K562 (cell line): ENCODE data around the gene ARMC8. TPM values are rescaled to one million over a fixed set of nuclear protein-coding genes. Genes with fewer than 3 reads are reported as not detected.
A peak's percentile ranks its signal among the peaks of the same experiment; 100 is the strongest.

Experiments
- COPS2 ChIP-seq: fragments of 450-650 bp; conservative IDR thresholded peaks from 2 replicates; pipeline ENCODE4 v1.6.1; 2016; ENCODE audit warnings: mild to moderate bottlenecking, moderate library complexity
- FUS ChIP-seq: fragments of 200-400 bp; formaldehyde crosslinking; optimal IDR thresholded peaks from 2 replicates; pipeline ENCODE3; 2017; ENCODE audit warnings: low read depth, low read length
- GATAD2B ChIP-seq: fragments of 450-650 bp; IDR thresholded peaks from 2 replicates; pipeline ENCODE4 v1.6.1; 2017; ENCODE audit warnings: mild to moderate bottlenecking, borderline replicate concordance
- HCFC1 ChIP-seq: IDR thresholded peaks from 2 replicates; pipeline ENCODE4 v1.6.1; 2012; ENCODE audit warnings: low read depth, low read length, improper control_type of control experiment
- HDAC1 ChIP-seq, 2 experiments: fragments of 450-650 bp; IDR thresholded peaks; 2 replicates each; pipeline ENCODE4 v1.6.1; 2016 to 2017; ENCODE audit warnings: inconsistent platforms in 1 of 2, mild to moderate bottlenecking in 1 of 2, moderate library complexity in 1 of 2
- HDAC2 ChIP-seq: fragments of 450-650 bp; IDR thresholded peaks from 2 replicates; pipeline ENCODE4 v1.6.1; 2016; ENCODE audit warnings: mild to moderate bottlenecking
- MAZ ChIP-seq, 2 experiments: fragments of 450-650 bp in 1 of 2; sonication (generic) in 1 of 2; formaldehyde crosslinking; IDR thresholded peaks in 1 of 2; conservative IDR thresholded peaks in 1 of 2; 2 replicates each; pipeline versions ENCODE4 v1.4.0 to v1.5.0; 2020; ENCODE audit warnings: mild to moderate bottlenecking in 1 of 2, missing genetic modification reagents in 1 of 2
- POLR2B ChIP-seq: fragments of 450-650 bp; IDR thresholded peaks from 2 replicates; pipeline ENCODE4 v1.6.1; 2018; ENCODE audit warnings: low read depth; ENCODE audit not compliant: partially characterized antibody
- RAD21 ChIP-seq, 2 experiments: fragments of 250-450 bp in 1 of 2; fragments of 450-650 bp in 1 of 2; sonication (Bioruptor Pico) in 1 of 2; formaldehyde crosslinking in 1 of 2; IDR thresholded peaks in 1 of 2; conservative IDR thresholded peaks in 1 of 2; 2 replicates each; pipeline versions ENCODE4 v1.4.0 to v1.8.0; 2020 to 2022; ENCODE audit warnings: mild to moderate bottlenecking in 2 of 2, moderate library complexity in 1 of 2
- RCOR1 ChIP-seq, 2 experiments: IDR thresholded peaks; 2 replicates each; pipeline ENCODE4 v1.6.1; 2012; ENCODE audit warnings: low read depth in 2 of 2, low read length in 2 of 2, borderline replicate concordance in 1 of 2, improper control_type of control experiment in 1 of 2
- SIN3A ChIP-seq, 2 experiments: fragments of 150-350 bp in 1 of 2; IDR thresholded peaks; 2 replicates each; pipeline ENCODE4 v1.6.1; 2011 to 2016; ENCODE audit warnings: borderline replicate concordance in 2 of 2, low read depth in 2 of 2, low read length in 2 of 2, mild to moderate bottlenecking in 2 of 2, moderate library complexity in 2 of 2; ENCODE audit not compliant: control insufficient read depth in 1 of 2
- SMARCA4 ChIP-seq: fragments of 450-650 bp; IDR thresholded peaks from 2 replicates; pipeline ENCODE4 v1.6.1; 2016
- SPI1 ChIP-seq: IDR thresholded peaks from 2 replicates; pipeline ENCODE4 v1.6.1; 2011; ENCODE audit warnings: low read depth, low read length, control low read depth, borderline replicate concordance
- TAF15 ChIP-seq: fragments of 200-400 bp; formaldehyde crosslinking; IDR thresholded peaks from 2 replicates; pipeline ENCODE4 v1.6.1; 2017; ENCODE audit warnings: mild to moderate bottlenecking, low read depth, low read length, moderate library complexity
- ZNF23 ChIP-seq: fragments of 250-450 bp; sonication (Bioruptor Pico); IDR thresholded peaks from 2 replicates; pipeline ENCODE4 v1.4.0; 2020; ENCODE audit warnings: mild to moderate bottlenecking
- ZSCAN29 ChIP-seq: fragments of 450-650 bp; IDR thresholded peaks from 2 replicates; pipeline ENCODE4 v1.6.1; 2017
- polyA plus RNA-seq, 8 experiments: library from polyadenylated mRNA; depleted of rRNA in 4 of 8; stranded (reverse) in 5 of 8; unstranded in 3 of 8; fragments of >200 nt; fragmentation: Nextera tagmentation in 2 of 8; fragmentation: Illumina TruSeq in 1 of 8; extraction: Ambion mirVana in 2 of 8; extraction: Trizol in 1 of 8; gene quantifications; 2 replicates each; pipeline versions ENCODE4 v1.2.1 to v1.2.3, GENCODE V29; 2011 to 2014; ENCODE audit warnings: inconsistent platforms in 1 of 8, missing spikeins in 1 of 8
- total RNA-seq, 7 experiments: library from RNA; depleted of rRNA in 6 of 7; stranded (reverse); fragments of >200 nt in 6 of 7; fragmentation: Illumina TruSeq in 2 of 7; extraction: Trizol in 2 of 7; gene quantifications; 2 replicates each; pipeline versions ENCODE4 v1.2.1 to v1.2.3, GENCODE V29; 2011 to 2021; ENCODE audit warnings: low replicate concordance in 1 of 7
- TF ChIP-seq, protein P1 (sequence below): fragments of 250-450 bp; sonication (Bioruptor Pico); IDR thresholded peaks from 2 replicates; pipeline ENCODE4 v1.5.0; 2021; ENCODE audit warnings: mild to moderate bottlenecking, moderate library complexity
- TF ChIP-seq, protein P2 (sequence below): fragments of 450-650 bp; IDR thresholded peaks from 2 replicates; pipeline ENCODE4 v1.6.1; 2016
- TF ChIP-seq, protein P3 (sequence below): fragments of 450-650 bp; IDR thresholded peaks from 2 replicates; pipeline ENCODE4 v1.6.1; 2018; ENCODE audit warnings: mild to moderate bottlenecking, low read depth; ENCODE audit not compliant: partially characterized antibody
- TF ChIP-seq, protein P4 (sequence below): fragments of 450-650 bp; IDR thresholded peaks from 2 replicates; pipeline ENCODE4 v1.6.1; 2016; ENCODE audit warnings: mild to moderate bottlenecking

The ARMC8 gene
- total and polyA plus RNA-seq, 9 of the 15 experiments (the other 6 are each of a cell fraction or from before 2014, with no cell fraction given): 22.4 to 76.1 (median 37.3) TPM

DNA sequence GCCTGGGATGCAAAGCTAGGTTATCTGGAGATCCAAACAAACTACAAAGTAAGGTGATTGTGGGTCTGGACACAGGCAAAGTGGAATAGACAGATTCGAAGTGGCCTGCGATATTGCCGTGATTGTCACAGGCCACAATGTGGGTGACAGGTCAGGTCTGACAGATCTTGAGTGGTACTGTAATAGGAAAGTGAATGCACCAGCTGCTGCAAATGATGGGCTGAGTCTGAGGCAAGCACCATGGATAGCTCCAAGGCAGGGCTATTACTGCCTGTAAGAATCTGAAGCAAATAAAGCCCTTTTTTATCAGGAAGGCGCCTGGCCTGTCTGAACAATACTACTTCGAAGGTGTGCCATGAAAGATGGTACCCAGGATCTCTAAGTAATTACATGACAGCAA is 10.0 kb downstream of the ARMC8 start (continued):
- TF ChIP-seq, protein P1, sequence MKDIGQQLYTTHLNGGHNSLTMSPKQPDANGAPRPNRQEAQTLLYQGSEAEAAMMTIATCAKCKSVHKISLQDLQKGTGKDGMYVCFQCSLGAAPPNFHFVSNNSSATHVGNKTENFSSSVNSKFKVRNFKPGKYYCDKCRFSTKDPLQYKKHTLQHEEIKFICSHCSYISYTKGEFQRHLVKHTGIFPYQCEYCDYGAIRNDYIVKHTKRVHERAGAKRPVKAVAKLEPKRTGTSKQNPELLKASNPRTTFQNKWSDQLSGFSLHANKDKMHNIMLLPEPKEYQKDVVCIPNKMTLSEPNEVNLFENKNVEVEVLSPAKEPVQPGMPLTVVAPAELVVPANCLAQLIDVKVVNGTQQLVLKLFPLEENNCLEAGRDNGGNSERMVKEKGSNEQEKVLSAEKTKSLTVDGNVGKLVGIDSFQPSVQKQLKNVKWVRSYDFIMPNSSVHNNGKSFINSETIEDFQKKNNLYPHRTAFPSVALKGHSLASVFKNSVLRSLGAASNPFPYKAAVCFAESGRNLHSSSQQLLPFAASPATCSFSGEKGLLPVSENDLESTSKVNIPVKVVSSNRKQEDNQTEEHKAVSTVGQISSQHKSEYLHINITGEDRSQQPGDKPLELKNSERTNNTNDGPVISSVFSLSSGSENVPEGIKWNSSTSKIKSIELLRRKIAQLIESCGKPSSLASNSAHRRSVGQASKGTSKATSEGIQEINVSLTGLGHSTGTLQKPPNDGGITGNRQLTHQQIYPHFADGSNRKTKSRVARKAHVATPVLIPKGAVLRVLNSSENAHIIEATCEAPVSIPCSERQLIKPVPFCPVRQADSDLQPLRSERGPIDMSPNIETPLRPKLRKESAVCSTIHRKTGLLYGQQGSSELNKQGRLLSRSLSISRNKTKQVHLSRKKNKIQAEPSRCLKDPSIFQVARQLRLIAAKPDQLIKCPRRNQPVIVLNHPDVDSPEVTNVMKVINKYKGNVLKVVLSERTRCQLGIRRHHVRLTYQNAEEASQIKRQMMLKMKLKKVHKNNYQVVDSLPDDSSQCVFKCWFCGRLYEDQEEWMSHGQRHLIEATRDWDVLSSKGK (CRISPR knock-in tag): no peak
- TF ChIP-seq TAF15 (no peak), FUS (no peak), RAD21 (CRISPR knock-in tag; conservative IDR thresholded peaks at IDR 0.05 in 1 of 2, IDR thresholded peaks at IDR 0.05 in 1 of 2) (no peak), SMARCA4 (no peak), POLR2B (no peak), HCFC1 (no peak), GATAD2B (no peak), RCOR1 (IDR thresholded peaks at IDR 0.05; ENCODE audit: borderline replicate concordance in 1 of 2, low read depth in 2 of 2, low read length in 2 of 2) (peak in 1 of 2 experiments; percentile 69; a peak in 2 of 4 replicates), ZNF23 (CRISPR knock-in tag) (no peak), HDAC2 (peak; percentile 20; the same call in 1 of the 2 replicates), HDAC1 (IDR thresholded peaks at IDR 0.05) (peak in 1 of 2 experiments; percentile 71; a peak in 2 of 4 replicates), SPI1 (no peak), COPS2 (no peak), MAZ (CRISPR knock-in tag; conservative IDR thresholded peaks at IDR 0.05 in 1 of 2, IDR thresholded peaks at IDR 0.05 in 1 of 2) (peak in 1 of 2 experiments; percentile 36; a peak in 1 of 4 replicates), SIN3A (IDR thresholded peaks at IDR 0.05; ENCODE audit: borderline replicate concordance in 2 of 2, control insufficient read depth in 1 of 2, low read depth in 2 of 2, low read length in 2 of 2) (peak in 1 of 2 experiments; percentile 95; a peak in 1 of 4 replicates), ZSCAN29 (no peak)
- TF ChIP-seq, protein P2, sequence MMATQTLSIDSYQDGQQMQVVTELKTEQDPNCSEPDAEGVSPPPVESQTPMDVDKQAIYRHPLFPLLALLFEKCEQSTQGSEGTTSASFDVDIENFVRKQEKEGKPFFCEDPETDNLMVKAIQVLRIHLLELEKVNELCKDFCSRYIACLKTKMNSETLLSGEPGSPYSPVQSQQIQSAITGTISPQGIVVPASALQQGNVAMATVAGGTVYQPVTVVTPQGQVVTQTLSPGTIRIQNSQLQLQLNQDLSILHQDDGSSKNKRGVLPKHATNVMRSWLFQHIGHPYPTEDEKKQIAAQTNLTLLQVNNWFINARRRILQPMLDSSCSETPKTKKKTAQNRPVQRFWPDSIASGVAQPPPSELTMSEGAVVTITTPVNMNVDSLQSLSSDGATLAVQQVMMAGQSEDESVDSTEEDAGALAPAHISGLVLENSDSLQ: peak; percentile 52
- TF ChIP-seq, protein P3, sequence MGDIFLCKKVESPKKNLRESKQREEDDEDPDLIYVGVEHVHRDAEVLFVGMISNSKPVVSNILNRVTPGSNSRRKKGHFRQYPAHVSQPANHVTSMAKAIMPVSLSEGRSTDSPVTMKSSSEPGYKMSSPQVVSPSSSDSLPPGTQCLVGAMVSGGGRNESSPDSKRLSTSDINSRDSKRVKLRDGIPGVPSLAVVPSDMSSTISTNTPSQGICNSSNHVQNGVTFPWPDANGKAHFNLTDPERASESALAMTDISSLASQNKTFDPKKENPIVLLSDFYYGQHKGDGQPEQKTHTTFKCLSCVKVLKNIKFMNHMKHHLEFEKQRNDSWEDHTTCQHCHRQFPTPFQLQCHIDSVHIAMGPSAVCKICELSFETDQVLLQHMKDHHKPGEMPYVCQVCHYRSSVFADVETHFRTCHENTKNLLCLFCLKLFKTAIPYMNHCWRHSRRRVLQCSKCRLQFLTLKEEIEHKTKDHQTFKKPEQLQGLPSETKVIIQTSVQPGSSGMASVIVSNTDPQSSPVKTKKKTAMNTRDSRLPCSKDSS: no peak
- TF ChIP-seq, protein P4, sequence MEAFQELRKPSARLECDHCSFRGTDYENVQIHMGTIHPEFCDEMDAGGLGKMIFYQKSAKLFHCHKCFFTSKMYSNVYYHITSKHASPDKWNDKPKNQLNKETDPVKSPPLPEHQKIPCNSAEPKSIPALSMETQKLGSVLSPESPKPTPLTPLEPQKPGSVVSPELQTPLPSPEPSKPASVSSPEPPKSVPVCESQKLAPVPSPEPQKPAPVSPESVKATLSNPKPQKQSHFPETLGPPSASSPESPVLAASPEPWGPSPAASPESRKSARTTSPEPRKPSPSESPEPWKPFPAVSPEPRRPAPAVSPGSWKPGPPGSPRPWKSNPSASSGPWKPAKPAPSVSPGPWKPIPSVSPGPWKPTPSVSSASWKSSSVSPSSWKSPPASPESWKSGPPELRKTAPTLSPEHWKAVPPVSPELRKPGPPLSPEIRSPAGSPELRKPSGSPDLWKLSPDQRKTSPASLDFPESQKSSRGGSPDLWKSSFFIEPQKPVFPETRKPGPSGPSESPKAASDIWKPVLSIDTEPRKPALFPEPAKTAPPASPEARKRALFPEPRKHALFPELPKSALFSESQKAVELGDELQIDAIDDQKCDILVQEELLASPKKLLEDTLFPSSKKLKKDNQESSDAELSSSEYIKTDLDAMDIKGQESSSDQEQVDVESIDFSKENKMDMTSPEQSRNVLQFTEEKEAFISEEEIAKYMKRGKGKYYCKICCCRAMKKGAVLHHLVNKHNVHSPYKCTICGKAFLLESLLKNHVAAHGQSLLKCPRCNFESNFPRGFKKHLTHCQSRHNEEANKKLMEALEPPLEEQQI: no peak
